Mesodermal cell (in vitro differentiated cells): Measurements from ENCODE around the gene GRK6.

Experiments used
- H3K27ac ChIP-seq: 2 replicates; pipeline ENCODE4 v1.7.0; 2013; ENCODE audit warnings: mild to moderate bottlenecking, low read depth, low read length, moderate library complexity; ENCODE audit not compliant: severe bottlenecking
- H3K36me3 ChIP-seq: 2 replicates; pipeline ENCODE4 v1.7.1; 2013; ENCODE audit warnings: mild to moderate bottlenecking, low read length, moderate library complexity; ENCODE audit not compliant: control insufficient read depth, insufficient read depth
- H3K4me1 ChIP-seq: one replicate; pipeline ENCODE4 v1.7.1; 2013; ENCODE audit warnings: mild to moderate bottlenecking, low read length; ENCODE audit not compliant: insufficient read depth, control insufficient read depth, poor library complexity, severe bottlenecking
- H3K4me3 ChIP-seq: 2 replicates; pipeline ENCODE4 v1.7.0; 2013; ENCODE audit warnings: low read length, control low read depth, mild to moderate bottlenecking; ENCODE audit not compliant: insufficient read depth, poor library complexity, severe bottlenecking; ENCODE audit errors: extremely low read depth
- H3K9me3 ChIP-seq: 2 replicates; pipeline ENCODE4 v1.7.1; 2013; ENCODE audit warnings: mild to moderate bottlenecking, low read length, moderate library complexity; ENCODE audit not compliant: control insufficient read depth
- WGBS, 2 experiments: methylation state at CpG; one replicate each; pipeline ENCODE4 v1.1.5; 2013; ENCODE audit warnings: missing lambda C conversion rate in 2 of 2; ENCODE audit not compliant: insufficient coverage in 2 of 2; 5-methylcytosine and 5-hydroxymethylcytosine counted together

GRK6 gene

GRCh38 chr5:177434437-177434836, 8.0 kb downstream of the GRK6 start:
- WGBS, 2 experiments = 94 to 98% methylated on average over 6 to 8 of the region's 8 CpGs
- no peaks in the 10 kb centered on the region for H3K9me3 ChIP-seq
- peaks cover 2% of the 10 kb centered on the region for H3K4me1 ChIP-seq
- H3K27ac ChIP-seq = no peak overlapping the region
- peaks cover 74% of the 10 kb centered on the region for H3K36me3 ChIP-seq
- H3K4me3 ChIP-seq = no peak overlapping the region

- Histone ChIP-seq H3K36me3 (peaks cover 67% of the 10 kb centered on the region), H3K4me3 (no peak overlapping the region), H3K27ac (no peak overlapping the region), H3K9me3 (no peaks in the 10 kb centered on the region), H3K4me1 (no peaks in the 10 kb centered on the region)
- 97% methylated on average over 11 to 17 of the region's 20 CpGs for WGBS, 2 experiments
Measured at GRCh38 chr5:177434942-177435738, 8.7 kb downstream of the GRK6 start.

GRCh38 chr5:177435847-177436536, 9.5 kb downstream of the GRK6 start:
- no peaks in the 10 kb centered on the region for H3K9me3 ChIP-seq
- no peak overlapping the region for H3K4me3 ChIP-seq
- peaks cover 68% of the 10 kb centered on the region for H3K36me3 ChIP-seq
- H3K4me1 ChIP-seq = no peaks in the 10 kb centered on the region
- no peak overlapping the region for H3K27ac ChIP-seq
- 95 to 97% methylated on average over 26 to 37 of the region's 37 CpGs for WGBS, 2 experiments

GRCh38 chr5:177437623-177438022, 11.1 kb downstream of the GRK6 start:
- H3K27ac ChIP-seq = no peak overlapping the region
- no peak overlapping the region for H3K4me3 ChIP-seq
- peaks cover 2% of the 10 kb centered on the region for H3K4me1 ChIP-seq
- no peaks in the 10 kb centered on the region for H3K9me3 ChIP-seq
- peaks cover 55% of the 10 kb centered on the region for H3K36me3 ChIP-seq
- 77 to 80% methylated on average over 4 of the region's 4 CpGs for WGBS, 2 experiments

GRCh38 chr5:177438468-177438867, 12.0 kb downstream of the GRK6 start:
- Histone ChIP-seq H3K4me3 (no peak overlapping the region), H3K4me1 (peaks cover 2% of the 10 kb centered on the region), H3K9me3 (no peaks in the 10 kb centered on the region), H3K36me3 (peaks cover 50% of the 10 kb centered on the region), H3K27ac (no peak overlapping the region)
- 91 to 99% methylated on average over 7 to 9 of the region's 10 CpGs for WGBS, 2 experiments

GRCh38 chr5:177439518-177440053, 13.1 kb downstream of the GRK6 start:
- Histone ChIP-seq H3K27ac (no peak overlapping the region), H3K36me3 (peaks cover 41% of the 10 kb centered on the region), H3K4me1 (peaks cover 2% of the 10 kb centered on the region), H3K9me3 (no peaks in the 10 kb centered on the region), H3K4me3 (no peak overlapping the region)
- WGBS, 2 experiments = 100% methylated on average over 2 to 3 of the region's 4 CpGs

GRCh38 chr5:177440211-177440989, 13.9 kb downstream of the GRK6 start:
- Histone ChIP-seq H3K27ac (no peak overlapping the region), H3K36me3 (peaks cover 33% of the 10 kb centered on the region), H3K4me3 (no peak overlapping the region), H3K4me1 (peaks cover 2% of the 10 kb centered on the region), H3K9me3 (no peaks in the 10 kb centered on the region)
- 90 to 93% methylated on average over 24 of the region's 24 CpGs for WGBS, 2 experiments

- H3K27ac ChIP-seq = no peak overlapping the region
- H3K9me3 ChIP-seq = no peaks in the 10 kb centered on the region
- H3K36me3 ChIP-seq = peaks cover 31% of the 10 kb centered on the region
- H3K4me3 ChIP-seq = no peak overlapping the region
- H3K4me1 ChIP-seq = peaks cover 7% of the 10 kb centered on the region
- WGBS, 2 experiments = 94 to 95% methylated on average over 23 to 24 of the region's 26 CpGs
Measured at GRCh38 chr5:177440990-177441780, 14.7 kb downstream of the GRK6 start.

- 91 to 93% methylated on average over 13 to 18 of the region's 20 CpGs for WGBS, 2 experiments
- Histone ChIP-seq H3K4me3 (no peak overlapping the region), H3K4me1 (peaks cover 8% of the 10 kb centered on the region), H3K36me3 (peaks cover 25% of the 10 kb centered on the region), H3K9me3 (no peaks in the 10 kb centered on the region), H3K27ac (no peak overlapping the region)
Measured at GRCh38 chr5:177442066-177442826, 15.8 kb downstream of the GRK6 start.
